PFSK-1 (cell line): ENCODE measurements around the gene MMP15.

Experiments
- POLR2AphosphoS5 ChIP-seq: IDR thresholded peaks from 2 replicates; pipeline ENCODE4 v1.6.1; 2012; ENCODE audit warnings: low read depth, mild to moderate bottlenecking, control low read depth, low read length, moderate library complexity
- REST ChIP-seq, 2 experiments: IDR thresholded peaks; 2 replicates each; pipeline versions ENCODE4 v1.6.1 to v1.8.0; 2011 to 2012; ENCODE audit warnings: low read depth in 2 of 2, low read length in 2 of 2, control low read depth in 1 of 2, inconsistent platforms in 1 of 2, mild to moderate bottlenecking in 1 of 2, moderate library complexity in 1 of 2; ENCODE audit not compliant: insufficient read depth in 1 of 2
- SIN3A ChIP-seq: IDR thresholded peaks from 2 replicates; pipeline ENCODE4 v1.6.1; 2012; ENCODE audit warnings: mild to moderate bottlenecking, low read length, moderate library complexity, borderline replicate concordance; ENCODE audit not compliant: insufficient read depth
- TAF1 ChIP-seq: IDR thresholded peaks from 2 replicates; pipeline ENCODE4 v1.6.1; 2012; ENCODE audit warnings: low read length, control low read depth, borderline replicate concordance; ENCODE audit not compliant: insufficient read depth

DNA sequence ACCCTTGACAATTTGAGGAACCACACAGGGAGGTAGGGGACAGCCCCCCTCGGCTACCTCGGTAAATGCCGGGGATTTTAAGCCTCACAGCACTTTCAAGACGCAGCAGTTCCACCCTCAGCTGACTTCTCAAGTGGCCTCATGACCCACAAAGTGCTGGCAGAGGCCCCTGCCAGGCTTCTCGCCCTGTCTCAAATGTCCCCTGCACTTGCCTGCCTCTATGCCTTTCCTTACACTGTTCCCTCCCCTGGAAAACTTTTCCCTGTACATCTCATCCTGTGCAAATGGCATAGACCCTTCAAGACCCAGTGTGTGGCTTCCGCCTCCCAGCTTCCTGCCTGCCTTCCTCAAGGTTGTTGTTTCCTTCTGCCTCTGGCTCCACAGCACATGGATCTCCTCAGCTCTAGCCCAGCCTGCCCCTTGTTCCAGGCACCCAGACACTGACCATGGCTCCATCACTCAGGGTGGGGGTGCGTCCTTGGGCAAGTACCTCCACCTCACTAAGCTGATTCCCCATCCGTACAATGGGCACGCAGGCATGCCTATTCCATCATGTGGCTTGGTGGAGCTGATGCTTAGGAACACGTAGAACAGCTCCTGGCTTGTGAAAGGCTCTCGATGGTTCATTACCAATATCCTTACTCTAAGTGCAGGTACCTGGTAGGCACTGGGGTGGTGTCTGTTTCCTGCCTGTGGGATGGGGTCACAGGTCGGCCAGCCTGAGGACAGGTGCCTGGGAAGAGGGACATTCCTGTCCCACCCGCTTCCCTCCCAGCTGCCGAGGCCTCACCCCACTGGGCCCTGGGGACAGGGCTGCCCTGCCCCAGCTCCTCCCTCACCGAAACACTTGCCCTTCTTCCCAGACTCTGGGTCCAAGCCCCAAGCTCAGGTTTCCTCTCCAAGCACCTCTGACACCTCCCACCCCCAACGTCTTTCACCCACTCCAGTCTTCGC is 24.0 kb downstream of the MMP15 start:
- TF ChIP-seq REST (IDR thresholded peaks at IDR 0.05; ENCODE audit: insufficient read depth in 1 of 2, low read depth in 2 of 2, low read length in 2 of 2) (no peak), POLR2AphosphoS5 (no peak), TAF1 (no peak), SIN3A (no peak)
